ENCODE measurements around the gene SH3PXD2A. TPM values are rescaled to one million over a fixed set of nuclear protein-coding genes. Genes with fewer than 3 reads are reported as not detected.
A peak's percentile ranks its signal among the peaks of the same experiment; 100 is the strongest.

The SH3PXD2A gene
- total and polyA plus RNA-seq, 10 of the 15 experiments (the other 5 are each of a cell fraction or from before 2014, with no cell fraction given) = 0.63 to 14.0 (median 4.4) TPM

DNA sequence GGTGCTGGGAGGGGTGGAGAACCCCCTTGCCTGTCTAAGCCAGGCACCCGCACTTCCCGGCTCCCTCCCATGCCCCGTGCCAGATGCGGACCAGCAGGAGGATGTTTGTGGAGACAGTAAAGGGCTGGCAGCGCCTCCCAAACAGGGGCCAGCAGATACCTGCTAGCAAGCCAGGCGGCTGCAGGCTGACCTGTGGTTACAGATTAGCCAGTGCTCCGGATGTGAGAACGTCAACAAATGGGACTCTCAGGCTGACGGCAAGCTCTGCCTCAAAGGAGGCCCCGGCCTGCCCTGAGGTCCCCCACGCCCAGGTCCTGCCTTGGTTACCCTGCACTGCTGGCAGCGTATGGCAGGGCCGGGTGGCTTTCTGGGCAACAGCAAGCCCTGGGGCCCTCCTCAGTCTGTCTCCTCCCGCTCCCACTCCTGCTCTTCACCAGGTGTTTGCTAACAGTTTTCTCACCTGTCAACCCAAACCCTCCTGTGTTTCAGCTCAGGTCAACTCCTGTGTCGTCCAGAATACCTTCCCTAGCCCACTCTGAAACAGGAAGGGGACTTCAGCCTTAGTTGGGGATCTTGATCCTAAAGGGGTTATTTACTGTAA lies 276.5 kb downstream of the SH3PXD2A start:
- WGBS (ENCODE audit: insufficient coverage, insufficient replicate concordance, low lambda C conversion rate, missing lambda C conversion rate) = 46% methylated on average over 15 of the region's 15 CpGs
- no peak overlapping the region for H3K4me2 ChIP-seq (ENCODE audit: control insufficient read depth, insufficient read depth)
- in situ Hi-C loops (cut with MboI) (no loop called here), intact Hi-C loops (cut with micrococcal nuclease; ENCODE audit: unreplicated experiment) (no loop called here)
- no peaks in the 10 kb centered on the region; a peak in 4 of 4 replicates for H3K27me3 ChIP-seq (replicated peaks in 1 of 2; ENCODE audit: control insufficient read depth in 2 of 2, insufficient read depth in 2 of 2, low read length in 1 of 2)
- no peaks in the 10 kb centered on the region for H4K20me1 ChIP-seq (ENCODE audit: control insufficient read depth, insufficient read depth)
- H3K4me3 ChIP-seq = no peak overlapping the region
- POLR2A ChIA-PET = no interaction called here
- FAIRE-seq (no peak), DNase-seq (ENCODE audit: low read depth, low spot score) (no peak), ATAC-seq (peak; percentile 85)
- SMC1A ChIA-PET (ENCODE audit: uncharacterized antibody, unreplicated experiment) = no interaction called here
- RAD21 ChIA-PET (ENCODE audit: unreplicated experiment) = no interaction called here
- TF ChIP-seq, protein P1, sequence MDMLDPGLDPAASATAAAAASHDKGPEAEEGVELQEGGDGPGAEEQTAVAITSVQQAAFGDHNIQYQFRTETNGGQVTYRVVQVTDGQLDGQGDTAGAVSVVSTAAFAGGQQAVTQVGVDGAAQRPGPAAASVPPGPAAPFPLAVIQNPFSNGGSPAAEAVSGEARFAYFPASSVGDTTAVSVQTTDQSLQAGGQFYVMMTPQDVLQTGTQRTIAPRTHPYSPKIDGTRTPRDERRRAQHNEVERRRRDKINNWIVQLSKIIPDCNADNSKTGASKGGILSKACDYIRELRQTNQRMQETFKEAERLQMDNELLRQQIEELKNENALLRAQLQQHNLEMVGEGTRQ (IDR thresholded peaks at IDR 0.05; ENCODE audit: borderline replicate concordance, low read depth, low read length) = no peak
- TF ChIP-seq MYB (IDR thresholded peaks at IDR 0.05; ENCODE audit: borderline replicate concordance, low read depth, low read length) (no peak), SMC3 (IDR thresholded peaks at IDR 0.05; ENCODE audit: borderline replicate concordance, low read length) (no peak), SIN3A (IDR thresholded peaks at IDR 0.05; ENCODE audit: low read depth, low read length) (no peak), TARDBP (IDR thresholded peaks at IDR 0.05; ENCODE audit: borderline replicate concordance) (no peak)
- H3K27ac ChIP-seq (ENCODE audit: control insufficient read depth, insufficient read depth) = no peak overlapping the region
- H3K36me3 ChIP-seq (ENCODE audit: control insufficient read depth in 2 of 2, insufficient read depth in 2 of 2, low read length in 1 of 2) = no peaks in the 10 kb centered on the region
- BruUV-seq (replicated peaks) = no TSS peak
- no peak overlapping the region for H2AFZ ChIP-seq (ENCODE audit: control insufficient read depth, low read depth, low read length)
- no peaks in the 10 kb centered on the region for H3K4me1 ChIP-seq (ENCODE audit: control insufficient read depth, insufficient read depth, low read length)
- H3K79me2 ChIP-seq (ENCODE audit: control insufficient read depth, insufficient read depth, low read length) = no peaks in the 10 kb centered on the region
- no peak overlapping the region for H3K9ac ChIP-seq (ENCODE audit: control insufficient read depth, insufficient read depth, low read length)
- CTCF ChIA-PET = interaction anchor here (2.6 kb wide), 1 partner anchor 14 kb away, joined by 11 read pairs; no protein-coding TSS in a partner anchor
- no peaks in the 10 kb centered on the region for H3K9me3 ChIP-seq (replicated peaks; ENCODE audit: control insufficient read depth, insufficient read depth, low read length)

DNA sequence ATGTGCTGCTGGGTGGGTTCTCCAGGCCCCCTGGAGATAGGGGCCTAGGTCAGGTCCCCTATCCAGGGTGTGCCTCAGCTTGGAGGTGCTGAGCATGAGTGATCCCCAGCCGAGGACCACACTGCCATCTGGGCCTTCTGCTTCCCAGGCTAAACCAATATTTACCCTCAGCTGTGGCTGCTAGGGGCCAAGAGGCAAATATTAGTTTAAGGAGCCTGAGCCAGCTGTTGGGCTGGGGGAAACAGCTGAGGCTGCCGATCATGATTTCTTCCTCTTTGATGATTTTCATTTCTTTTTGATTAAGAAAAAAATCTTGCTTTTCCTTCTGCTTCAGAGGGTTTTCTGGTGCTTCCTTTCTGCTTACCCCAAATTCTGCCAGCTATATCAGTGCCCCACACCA lies 278.5 kb downstream of the SH3PXD2A start:
- Histone ChIP-seq H3K36me3 (ENCODE audit: control insufficient read depth in 2 of 2, insufficient read depth in 2 of 2, low read length in 1 of 2) (no peaks in the 10 kb centered on the region), H3K4me1 (ENCODE audit: control insufficient read depth, insufficient read depth, low read length) (no peaks in the 10 kb centered on the region), H2AFZ (ENCODE audit: control insufficient read depth, low read depth, low read length) (no peak overlapping the region), H3K4me3 (no peak overlapping the region), H3K79me2 (ENCODE audit: control insufficient read depth, insufficient read depth, low read length) (no peaks in the 10 kb centered on the region), H3K27ac (ENCODE audit: control insufficient read depth, insufficient read depth) (no peak overlapping the region), H4K20me1 (ENCODE audit: control insufficient read depth, insufficient read depth) (no peaks in the 10 kb centered on the region), H3K27me3 (replicated peaks in 1 of 2; ENCODE audit: control insufficient read depth in 2 of 2, insufficient read depth in 2 of 2, low read length in 1 of 2) (no peaks in the 10 kb centered on the region; a peak in 4 of 4 replicates), H3K9me3 (replicated peaks; ENCODE audit: control insufficient read depth, insufficient read depth, low read length) (no peaks in the 10 kb centered on the region), H3K9ac (ENCODE audit: control insufficient read depth, insufficient read depth, low read length) (no peak overlapping the region), H3K4me2 (ENCODE audit: control insufficient read depth, insufficient read depth) (no peak overlapping the region)
- ChIA-PET RAD21 (ENCODE audit: unreplicated experiment) (no interaction called here), CTCF (interaction anchor here (0.8 to 2.6 kb wide), 2 partner anchors 12 to 110 kb away, joined by 7 to 11 read pairs; no protein-coding TSS in a partner anchor), POLR2A (no interaction called here), SMC1A (ENCODE audit: uncharacterized antibody, unreplicated experiment) (no interaction called here)
- intact Hi-C loops (cut with micrococcal nuclease; ENCODE audit: unreplicated experiment) (no loop called here), in situ Hi-C loops (cut with MboI) (no loop called here)
- DNase-seq (ENCODE audit: low read depth, low spot score) (no peak), FAIRE-seq (no peak), ATAC-seq (no peak)
- 0% methylated on average over 2 of the region's 2 CpGs for WGBS (ENCODE audit: insufficient coverage, insufficient replicate concordance, low lambda C conversion rate, missing lambda C conversion rate)
- BruUV-seq (replicated peaks) = no TSS peak
- TF ChIP-seq DPF2 (IDR thresholded peaks at IDR 0.05) = no peak
- no peak for TF ChIP-seq MTA2 (IDR thresholded peaks at IDR 0.05; ENCODE audit: low read depth)
- TF ChIP-seq NFYB (IDR thresholded peaks at IDR 0.05; ENCODE audit: insufficient read depth, low read depth, low read length) = no peak
- TF ChIP-seq, protein P2, sequence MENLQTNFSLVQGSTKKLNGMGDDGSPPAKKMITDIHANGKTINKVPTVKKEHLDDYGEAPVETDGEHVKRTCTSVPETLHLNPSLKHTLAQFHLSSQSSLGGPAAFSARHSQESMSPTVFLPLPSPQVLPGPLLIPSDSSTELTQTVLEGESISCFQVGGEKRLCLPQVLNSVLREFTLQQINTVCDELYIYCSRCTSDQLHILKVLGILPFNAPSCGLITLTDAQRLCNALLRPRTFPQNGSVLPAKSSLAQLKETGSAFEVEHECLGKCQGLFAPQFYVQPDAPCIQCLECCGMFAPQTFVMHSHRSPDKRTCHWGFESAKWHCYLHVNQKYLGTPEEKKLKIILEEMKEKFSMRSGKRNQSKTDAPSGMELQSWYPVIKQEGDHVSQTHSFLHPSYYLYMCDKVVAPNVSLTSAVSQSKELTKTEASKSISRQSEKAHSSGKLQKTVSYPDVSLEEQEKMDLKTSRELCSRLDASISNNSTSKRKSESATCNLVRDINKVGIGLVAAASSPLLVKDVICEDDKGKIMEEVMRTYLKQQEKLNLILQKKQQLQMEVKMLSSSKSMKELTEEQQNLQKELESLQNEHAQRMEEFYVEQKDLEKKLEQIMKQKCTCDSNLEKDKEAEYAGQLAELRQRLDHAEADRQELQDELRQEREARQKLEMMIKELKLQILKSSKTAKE (IDR thresholded peaks at IDR 0.05; ENCODE audit: low read depth, poor library complexity, severe bottlenecking) = no peak
- TF ChIP-seq NFXL1 (IDR thresholded peaks at IDR 0.05; ENCODE audit: borderline replicate concordance) = no peak
- no peak for TF ChIP-seq IKZF2 (IDR thresholded peaks at IDR 0.05)
- TF ChIP-seq, protein P3, sequence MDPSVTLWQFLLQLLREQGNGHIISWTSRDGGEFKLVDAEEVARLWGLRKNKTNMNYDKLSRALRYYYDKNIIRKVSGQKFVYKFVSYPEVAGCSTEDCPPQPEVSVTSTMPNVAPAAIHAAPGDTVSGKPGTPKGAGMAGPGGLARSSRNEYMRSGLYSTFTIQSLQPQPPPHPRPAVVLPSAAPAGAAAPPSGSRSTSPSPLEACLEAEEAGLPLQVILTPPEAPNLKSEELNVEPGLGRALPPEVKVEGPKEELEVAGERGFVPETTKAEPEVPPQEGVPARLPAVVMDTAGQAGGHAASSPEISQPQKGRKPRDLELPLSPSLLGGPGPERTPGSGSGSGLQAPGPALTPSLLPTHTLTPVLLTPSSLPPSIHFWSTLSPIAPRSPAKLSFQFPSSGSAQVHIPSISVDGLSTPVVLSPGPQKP (IDR thresholded peaks at IDR 0.05; ENCODE audit: low read depth, low read length) = no peak
- no peak for TF ChIP-seq EED (IDR thresholded peaks at IDR 0.05; ENCODE audit: low read depth)
- TF ChIP-seq RELA (IDR thresholded peaks at IDR 0.05; ENCODE audit: borderline replicate concordance, partially characterized antibody) = no peak
- no peak for TF ChIP-seq CBX5 (IDR thresholded peaks at IDR 0.05; ENCODE audit: low read depth)

Data from GM12878 (cell line).